GM20000 (cell line): ENCODE measurements around the gene ZNF620.

Experiments used
- DNase-seq: peaks from one replicate; pipeline ENCODE4 v3.0.0; 2012; ENCODE audit warnings: low spot score
- CTCF ChIP-seq: IDR thresholded peaks from 2 replicates; pipeline ENCODE4 v1.5.1; 2012; ENCODE audit warnings: mild to moderate bottlenecking, control low read depth; ENCODE audit errors: extremely low read depth, missing control alignments

Gene ZNF620

GRCh38 chr3:40566694-40567093 lies 60.9 kb downstream of the ZNF620 start:
- TF ChIP-seq CTCF: no peak
- DNase-seq: no peak
